K562 (cell line): ENCODE data around the gene TMEM69. TPM values are rescaled to one million over a fixed set of nuclear protein-coding genes. Genes with fewer than 3 reads are reported as not detected.

Experiments used
- CBFB ChIP-seq: sonication (generic); formaldehyde crosslinking; IDR thresholded peaks from 2 replicates; pipeline ENCODE4 v1.4.0; 2020; ENCODE audit warnings: mild to moderate bottlenecking, missing genetic modification reagents
- EP400 ChIP-seq: fragments of 450-650 bp; IDR thresholded peaks from 2 replicates; pipeline ENCODE4 v1.6.1; 2017; ENCODE audit warnings: antibody characterized with exemption, mild to moderate bottlenecking, moderate library complexity
- FOXA3 ChIP-seq, 2 experiments: fragments of 450-650 bp in 1 of 2; sonication (generic) in 1 of 2; formaldehyde crosslinking; IDR thresholded peaks in 1 of 2; conservative IDR thresholded peaks in 1 of 2; 2 replicates each; pipeline versions ENCODE4 v1.4.0 to v1.8.0; 2020 to 2022; ENCODE audit warnings: mild to moderate bottlenecking in 2 of 2, missing genetic modification reagents in 1 of 2
- FOXJ2 ChIP-seq: fragments of 200-800 bp; sonication (Bioruptor generic); IDR thresholded peaks from 2 replicates; pipeline ENCODE4 v1.6.1; 2016; ENCODE audit warnings: missing genetic modification characterization, missing compliant biosample characterization
- KLF6 ChIP-seq: fragments of 250-450 bp; sonication (Bioruptor Pico); IDR thresholded peaks from 2 replicates; pipeline ENCODE4 v1.4.0; 2020; ENCODE audit warnings: mild to moderate bottlenecking, moderate library complexity, borderline replicate concordance
- MXI1 ChIP-seq: IDR thresholded peaks from 2 replicates; pipeline ENCODE4 v1.6.1; 2011; ENCODE audit warnings: low read depth, mild to moderate bottlenecking, improper control_type of control experiment, low read length
- NR2C2 ChIP-seq, 2 experiments: fragments of 200-800 bp in 1 of 2; sonication (Bioruptor generic) in 1 of 2; sonication (generic) in 1 of 2; formaldehyde crosslinking in 1 of 2; IDR thresholded peaks; 2 replicates each; pipeline versions ENCODE4 v1.6.1 to v1.8.0; 2016 to 2022; ENCODE audit warnings: mild to moderate bottlenecking in 1 of 2, missing compliant biosample characterization in 1 of 2, missing genetic modification characterization in 1 of 2, missing genetic modification reagents in 1 of 2
- PHF21A ChIP-seq: fragments of 450-650 bp; IDR thresholded peaks from 2 replicates; pipeline ENCODE4 v1.6.1; 2017; ENCODE audit warnings: low read depth, borderline replicate concordance
- SIN3B ChIP-seq: fragments of 450-650 bp; IDR thresholded peaks from 2 replicates; pipeline ENCODE4 v1.6.1; 2017; ENCODE audit warnings: low read depth, mild to moderate bottlenecking, moderate library complexity
- ZKSCAN8 ChIP-seq: fragments of 200-800 bp; sonication (Bioruptor generic); IDR thresholded peaks from 2 replicates; pipeline ENCODE4 v1.6.1; 2016; ENCODE audit warnings: missing genetic modification characterization, missing compliant biosample characterization
- polyA plus RNA-seq, 8 experiments: library from polyadenylated mRNA; depleted of rRNA in 4 of 8; stranded (reverse) in 5 of 8; unstranded in 3 of 8; fragments of >200 nt; fragmentation: Nextera tagmentation in 2 of 8; fragmentation: Illumina TruSeq in 1 of 8; extraction: Ambion mirVana in 2 of 8; extraction: Trizol in 1 of 8; gene quantifications; 2 replicates each; pipeline versions ENCODE4 v1.2.1 to v1.2.3, GENCODE V29; 2011 to 2014; ENCODE audit warnings: inconsistent platforms in 1 of 8, missing spikeins in 1 of 8
- total RNA-seq, 7 experiments: library from RNA; depleted of rRNA in 6 of 7; stranded (reverse); fragments of >200 nt in 6 of 7; fragmentation: Illumina TruSeq in 2 of 7; extraction: Trizol in 2 of 7; gene quantifications; 2 replicates each; pipeline versions ENCODE4 v1.2.1 to v1.2.3, GENCODE V29; 2011 to 2021; ENCODE audit warnings: low replicate concordance in 1 of 7
- TF ChIP-seq, protein P1 (sequence below), 2 experiments: fragments of 450-650 bp; IDR thresholded peaks; 2 replicates each; pipeline ENCODE4 v1.6.1; 2018; ENCODE audit warnings: mild to moderate bottlenecking in 2 of 2, low read depth in 1 of 2; ENCODE audit not compliant: partially characterized antibody in 2 of 2
- TF ChIP-seq, protein P2 (sequence below): fragments of 450-650 bp; IDR thresholded peaks from 2 replicates; pipeline ENCODE4 v1.7.0; 2016; ENCODE audit warnings: borderline replicate concordance

TMEM69 gene
- total and polyA plus RNA-seq, 9 of the 15 experiments (the other 6 are each of a cell fraction or from before 2014, with no cell fraction given), result 47.3 to 248 (median 103) TPM

DNA sequence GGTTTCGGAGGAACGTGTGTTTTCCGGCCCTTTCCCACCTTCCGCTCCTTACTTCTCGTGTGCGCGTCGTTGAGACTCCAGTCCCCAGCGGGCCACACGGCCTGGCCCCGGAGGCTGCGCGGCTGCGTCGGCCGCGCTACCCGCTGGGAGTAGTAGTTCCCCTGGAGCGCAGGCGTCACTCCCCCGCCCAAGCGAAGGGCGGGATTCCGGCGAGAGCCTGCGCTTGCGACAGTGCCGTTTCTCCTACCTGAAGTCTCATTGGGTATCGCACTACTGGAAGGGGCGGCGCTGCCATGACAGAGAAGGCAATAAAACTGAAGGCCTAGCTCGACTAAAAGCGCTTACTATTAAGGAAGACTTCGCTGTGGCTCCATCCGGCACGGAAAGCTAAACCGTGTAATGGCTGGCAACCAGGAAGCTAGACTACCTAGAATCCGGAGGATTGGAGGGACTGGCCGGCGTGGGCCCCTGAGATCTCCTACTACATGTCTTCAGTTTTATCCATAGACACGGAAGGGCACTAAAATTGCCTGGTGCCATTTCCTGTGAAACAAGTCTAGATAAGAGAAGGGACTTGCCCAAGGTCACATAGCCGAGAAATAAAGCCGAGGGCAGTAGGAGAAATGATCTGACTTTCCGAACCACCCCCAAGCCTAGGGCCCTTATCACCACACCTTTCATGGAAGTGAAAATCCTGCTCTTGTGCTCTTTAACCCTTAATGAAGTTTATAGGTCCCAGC lies 797 bp upstream of the TMEM69 start (continued):
- TF ChIP-seq ZKSCAN8 (CRISPR knock-in tag) (0 out of 2 replicates have a peak, but pooled peaks have one; percentile 46), PHF21A (no peak), KLF6 (CRISPR knock-in tag) (no peak), NR2C2 (CRISPR knock-in tag; IDR thresholded peaks at IDR 0.05) (0 out of 2 replicates have a peak, but pooled peaks have one; percentile 50), NR2C2 (tag; IDR thresholded peaks at IDR 0.05) (peak; percentile 91), EP400 (peak; percentile 62; the same call in 1 of the 2 replicates), MXI1 (peak; percentile 18; the same call in 1 of the 2 replicates), CBFB (CRISPR knock-in tag) (0 out of 2 replicates have a peak, but pooled peaks have one; percentile 9), FOXJ2 (tag) (peak; percentile 95), SIN3B (peak; percentile 49), FOXA3 (CRISPR knock-in tag; conservative IDR thresholded peaks at IDR 0.05 in 1 of 2, IDR thresholded peaks at IDR 0.05 in 1 of 2) (0 out of 4 replicates have a peak, but pooled peaks of 1 of the 2 experiments have one; percentile 52)
- TF ChIP-seq, protein P1, sequence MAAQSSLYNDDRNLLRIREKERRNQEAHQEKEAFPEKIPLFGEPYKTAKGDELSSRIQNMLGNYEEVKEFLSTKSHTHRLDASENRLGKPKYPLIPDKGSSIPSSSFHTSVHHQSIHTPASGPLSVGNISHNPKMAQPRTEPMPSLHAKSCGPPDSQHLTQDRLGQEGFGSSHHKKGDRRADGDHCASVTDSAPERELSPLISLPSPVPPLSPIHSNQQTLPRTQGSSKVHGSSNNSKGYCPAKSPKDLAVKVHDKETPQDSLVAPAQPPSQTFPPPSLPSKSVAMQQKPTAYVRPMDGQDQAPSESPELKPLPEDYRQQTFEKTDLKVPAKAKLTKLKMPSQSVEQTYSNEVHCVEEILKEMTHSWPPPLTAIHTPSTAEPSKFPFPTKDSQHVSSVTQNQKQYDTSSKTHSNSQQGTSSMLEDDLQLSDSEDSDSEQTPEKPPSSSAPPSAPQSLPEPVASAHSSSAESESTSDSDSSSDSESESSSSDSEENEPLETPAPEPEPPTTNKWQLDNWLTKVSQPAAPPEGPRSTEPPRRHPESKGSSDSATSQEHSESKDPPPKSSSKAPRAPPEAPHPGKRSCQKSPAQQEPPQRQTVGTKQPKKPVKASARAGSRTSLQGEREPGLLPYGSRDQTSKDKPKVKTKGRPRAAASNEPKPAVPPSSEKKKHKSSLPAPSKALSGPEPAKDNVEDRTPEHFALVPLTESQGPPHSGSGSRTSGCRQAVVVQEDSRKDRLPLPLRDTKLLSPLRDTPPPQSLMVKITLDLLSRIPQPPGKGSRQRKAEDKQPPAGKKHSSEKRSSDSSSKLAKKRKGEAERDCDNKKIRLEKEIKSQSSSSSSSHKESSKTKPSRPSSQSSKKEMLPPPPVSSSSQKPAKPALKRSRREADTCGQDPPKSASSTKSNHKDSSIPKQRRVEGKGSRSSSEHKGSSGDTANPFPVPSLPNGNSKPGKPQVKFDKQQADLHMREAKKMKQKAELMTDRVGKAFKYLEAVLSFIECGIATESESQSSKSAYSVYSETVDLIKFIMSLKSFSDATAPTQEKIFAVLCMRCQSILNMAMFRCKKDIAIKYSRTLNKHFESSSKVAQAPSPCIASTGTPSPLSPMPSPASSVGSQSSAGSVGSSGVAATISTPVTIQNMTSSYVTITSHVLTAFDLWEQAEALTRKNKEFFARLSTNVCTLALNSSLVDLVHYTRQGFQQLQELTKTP (IDR thresholded peaks at IDR 0.05; ENCODE audit: low read depth in 1 of 2, partially characterized antibody in 2 of 2), result peak; percentile 21 to 99
- TF ChIP-seq, protein P2, sequence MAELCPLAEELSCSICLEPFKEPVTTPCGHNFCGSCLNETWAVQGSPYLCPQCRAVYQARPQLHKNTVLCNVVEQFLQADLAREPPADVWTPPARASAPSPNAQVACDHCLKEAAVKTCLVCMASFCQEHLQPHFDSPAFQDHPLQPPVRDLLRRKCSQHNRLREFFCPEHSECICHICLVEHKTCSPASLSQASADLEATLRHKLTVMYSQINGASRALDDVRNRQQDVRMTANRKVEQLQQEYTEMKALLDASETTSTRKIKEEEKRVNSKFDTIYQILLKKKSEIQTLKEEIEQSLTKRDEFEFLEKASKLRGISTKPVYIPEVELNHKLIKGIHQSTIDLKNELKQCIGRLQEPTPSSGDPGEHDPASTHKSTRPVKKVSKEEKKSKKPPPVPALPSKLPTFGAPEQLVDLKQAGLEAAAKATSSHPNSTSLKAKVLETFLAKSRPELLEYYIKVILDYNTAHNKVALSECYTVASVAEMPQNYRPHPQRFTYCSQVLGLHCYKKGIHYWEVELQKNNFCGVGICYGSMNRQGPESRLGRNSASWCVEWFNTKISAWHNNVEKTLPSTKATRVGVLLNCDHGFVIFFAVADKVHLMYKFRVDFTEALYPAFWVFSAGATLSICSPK, result no peak
